Mucosa of gallbladder (tissue), 1 donor: ENCODE data around the gene ANAPC10. TPM values are rescaled to one million over a fixed set of nuclear protein-coding genes. Genes with fewer than 3 reads are reported as not detected.
"Not testable (repeated sequence)": the region's sequence is repeated elsewhere in the genome, so short reads cannot be mapped to it uniquely, and the experiment has no call there.

Source experiments
- DNase-seq: peaks from one replicate; pipeline ENCODE4 v3.0.0-alpha.2; 2020; ENCODE audit warnings: low spot score
- total RNA-seq: library from RNA; stranded (reverse); gene quantifications from one replicate; pipeline ENCODE4 v1.2.1, GENCODE V29; 2021
- donor health status: DM: no; HTN: no; CAD: no.

The ANAPC10 gene
- total RNA-seq, 1 donor from 2014 or later, result 13.6 TPM

DNA sequence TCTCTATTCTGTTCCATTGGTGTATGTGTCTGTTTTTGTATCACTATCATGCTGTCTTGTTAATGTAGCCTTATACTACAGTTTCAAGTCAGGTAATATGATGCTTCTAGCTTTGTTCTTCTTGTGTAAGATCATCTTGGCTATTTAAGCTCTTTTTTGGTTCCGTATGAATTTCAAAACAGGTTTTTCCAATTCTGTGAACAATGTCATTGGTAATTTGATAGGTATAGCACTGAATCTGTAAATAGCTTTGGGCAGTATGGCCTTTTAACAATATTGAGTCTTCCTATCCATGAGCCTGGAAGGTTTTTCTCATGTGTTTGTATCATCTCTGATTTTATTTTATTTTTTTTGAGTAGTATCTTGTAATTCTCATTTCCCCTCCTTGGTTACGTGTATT, 94.3 kb downstream of the ANAPC10 start:
- DNase-seq, result no peak

DNA sequence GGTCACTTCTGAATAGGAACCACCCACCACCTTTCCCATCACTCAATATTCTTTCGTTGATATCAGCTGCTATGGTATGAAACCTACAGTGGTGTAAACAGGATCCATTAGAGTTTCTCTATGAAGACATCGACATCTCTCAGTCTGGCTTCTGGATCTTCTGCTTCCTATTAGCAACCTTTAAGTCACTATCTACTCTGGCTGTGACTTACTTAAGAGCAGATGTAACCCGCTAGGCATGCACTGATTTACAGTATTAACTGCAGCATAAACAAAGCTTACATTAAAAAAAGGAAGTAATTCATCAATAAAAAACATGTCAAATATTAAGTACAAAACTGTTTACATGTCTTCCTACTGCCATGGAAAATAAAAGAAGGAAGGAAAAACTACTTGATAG, 96.4 kb downstream of the ANAPC10 start:
- no peak for DNase-seq

DNA sequence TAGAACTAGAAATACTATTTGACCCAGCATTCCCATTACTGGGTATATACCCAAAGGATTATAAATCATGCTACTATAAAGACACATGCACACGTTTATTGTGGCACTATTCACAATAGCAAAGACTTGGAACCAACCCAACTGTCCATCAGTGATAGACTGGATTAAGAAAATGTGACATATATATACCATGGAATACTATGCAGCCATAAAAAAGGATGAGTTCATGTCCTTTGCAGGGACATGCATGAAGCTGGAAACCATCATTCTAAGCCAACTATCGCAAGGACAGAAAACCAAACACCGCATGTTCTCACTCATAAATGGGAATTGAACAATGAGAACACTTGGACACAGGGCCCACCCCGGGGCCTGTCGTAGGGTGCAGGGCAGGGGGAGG, 97.3 kb downstream of the ANAPC10 start:
- not testable (repeated sequence) for DNase-seq

DNA sequence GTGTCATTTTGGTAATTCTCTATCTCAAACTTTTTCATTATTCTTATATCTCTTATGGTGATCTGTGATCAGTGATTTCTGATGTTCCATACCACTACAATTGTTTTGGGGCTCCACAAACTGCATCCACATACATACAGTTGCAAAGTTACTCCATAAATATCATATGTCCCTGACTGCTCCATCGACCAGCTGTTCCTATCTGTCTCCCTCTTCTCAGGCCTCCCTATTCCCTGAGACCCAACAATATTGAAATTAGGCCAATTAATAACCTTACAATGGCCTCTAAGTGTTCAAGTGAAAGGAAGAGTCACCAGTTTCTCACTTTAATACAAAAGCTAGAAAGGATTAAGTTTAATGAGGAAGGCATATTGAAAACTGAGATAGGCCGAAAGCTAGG, 108.7 kb downstream of the ANAPC10 start:
- no peak for DNase-seq

DNA sequence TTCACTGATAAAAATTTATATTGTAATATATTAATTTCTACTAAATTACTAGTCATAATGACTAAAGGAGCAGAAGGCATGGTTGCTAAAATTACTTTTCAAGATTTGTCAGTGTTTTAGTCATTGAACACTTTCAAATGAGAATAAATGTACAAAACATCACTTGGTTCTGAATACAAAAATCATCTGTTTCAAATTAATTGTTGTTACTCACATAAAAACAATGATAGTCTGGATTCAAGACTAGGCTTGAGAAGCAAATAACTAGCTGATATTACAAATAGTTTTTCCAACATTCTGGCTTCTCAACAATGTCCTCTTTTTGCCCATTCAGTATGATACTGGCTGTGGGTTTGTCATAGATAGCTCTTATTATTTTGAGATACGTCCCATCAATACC, 112.5 kb downstream of the ANAPC10 start:
- DNase-seq, result no peak

DNA sequence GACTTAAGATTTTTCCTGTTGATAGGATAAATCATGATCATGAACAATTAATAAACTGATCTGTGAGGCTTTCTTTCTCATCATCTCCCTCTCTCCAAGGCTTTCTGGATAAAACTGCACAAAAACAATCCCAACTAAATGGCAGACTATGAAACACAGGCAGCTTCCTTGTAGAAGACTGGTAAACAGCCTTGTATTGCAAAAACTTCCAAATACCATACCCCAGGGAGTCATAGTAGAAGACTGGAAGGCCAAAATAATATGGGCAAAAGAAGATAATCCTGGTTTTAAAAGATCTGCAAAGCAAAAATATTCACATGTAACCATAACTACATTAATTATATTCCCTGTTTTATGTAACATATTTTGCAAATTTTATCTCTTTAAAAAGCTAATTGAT, 113.0 kb downstream of the ANAPC10 start:
- DNase-seq, result no peak

DNA sequence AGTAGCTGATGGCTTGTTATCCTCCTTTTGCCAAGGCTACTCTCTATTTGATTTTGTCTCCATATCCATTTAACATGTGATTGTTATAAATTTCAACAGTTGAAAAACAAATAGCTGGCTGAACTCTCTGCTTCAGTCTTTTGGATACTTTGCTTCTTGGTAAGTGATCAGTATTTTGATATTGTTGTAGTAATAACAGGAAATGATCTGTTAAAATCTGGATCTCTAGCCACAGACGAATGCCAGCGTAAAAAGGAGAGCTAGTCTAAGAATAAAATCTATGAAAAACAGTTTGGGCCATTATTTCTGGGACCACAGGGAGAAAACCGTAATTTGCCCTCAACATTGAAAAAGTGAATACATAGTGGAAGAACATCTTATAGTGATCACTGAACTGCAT, 113.8 kb downstream of the ANAPC10 start:
- DNase-seq, result no peak

DNA sequence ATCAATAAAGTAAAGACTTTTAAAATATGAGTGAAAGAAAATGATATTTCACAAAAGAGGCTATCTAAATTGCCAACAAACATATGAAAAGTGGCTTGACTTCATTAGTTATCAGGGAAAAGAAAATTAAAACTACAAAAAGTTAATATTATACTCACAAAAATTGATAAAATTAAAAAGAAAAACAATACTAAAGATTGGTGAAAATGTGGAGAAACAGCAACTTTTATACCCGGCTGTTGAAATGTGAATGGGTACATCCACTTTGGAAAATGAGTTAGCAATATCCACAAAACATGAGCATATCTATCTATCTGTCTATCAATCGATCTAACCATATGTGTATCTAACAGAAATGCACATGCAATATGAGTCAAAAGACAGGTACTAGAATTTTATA, 122.3 kb downstream of the ANAPC10 start:
- no peak for DNase-seq

DNA sequence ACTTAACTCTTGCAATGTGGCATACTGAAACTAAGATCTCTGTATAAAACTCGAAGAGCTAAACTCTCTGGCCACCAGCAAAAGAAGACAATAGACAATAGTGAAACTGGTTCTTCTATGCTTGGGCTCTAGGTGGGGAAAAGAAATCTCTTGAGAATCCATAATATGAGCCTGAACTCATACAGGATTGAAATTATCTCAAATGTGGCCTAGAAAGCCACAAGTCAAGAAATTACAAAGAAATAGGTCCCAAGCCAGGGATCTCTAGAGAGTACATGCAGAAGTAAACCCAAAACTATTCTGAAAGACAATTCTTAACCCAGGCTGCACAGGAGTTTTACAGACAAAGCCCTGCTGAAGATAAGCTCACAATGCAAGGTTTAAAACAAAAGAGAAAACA, 127.4 kb downstream of the ANAPC10 start:
- DNase-seq, result no peak

DNA sequence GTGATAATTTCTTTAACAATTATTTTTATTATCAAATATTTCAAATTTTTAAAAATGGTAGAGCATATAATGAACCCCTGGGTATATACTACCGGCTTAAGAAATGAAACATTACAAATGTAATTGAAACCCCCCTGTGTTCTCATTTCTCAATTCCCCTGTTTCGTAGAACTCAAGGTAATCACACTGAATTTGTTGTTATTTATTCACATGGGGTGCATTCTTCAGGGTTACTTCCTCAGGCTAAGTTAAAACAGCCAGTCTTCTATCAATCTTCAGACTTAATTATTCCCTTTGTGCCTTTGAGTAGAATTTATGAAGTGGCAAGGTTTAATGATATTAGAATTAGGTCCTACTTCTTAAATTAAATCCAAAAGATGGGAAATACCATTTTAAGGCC, 128.2 kb downstream of the ANAPC10 start:
- no peak for DNase-seq

DNA sequence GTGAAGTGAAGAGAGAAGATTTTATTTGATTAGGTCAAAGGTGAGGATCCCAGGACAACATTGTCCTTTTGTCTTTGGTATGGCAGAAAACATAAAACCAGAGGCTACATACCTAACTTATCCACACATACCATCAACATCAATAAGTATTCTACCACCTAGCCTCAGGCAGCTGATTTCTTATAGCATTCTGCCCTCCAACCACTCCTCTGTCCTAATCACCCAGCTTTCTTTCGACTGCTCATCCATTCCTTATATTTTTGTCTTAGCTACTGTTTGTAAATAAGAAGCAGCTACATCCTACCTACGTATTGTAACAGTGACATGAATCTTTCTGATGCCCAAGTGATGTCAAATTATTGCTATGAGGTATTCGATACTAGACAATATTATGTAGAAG, 129.4 kb downstream of the ANAPC10 start:
- DNase-seq, result no peak

DNA sequence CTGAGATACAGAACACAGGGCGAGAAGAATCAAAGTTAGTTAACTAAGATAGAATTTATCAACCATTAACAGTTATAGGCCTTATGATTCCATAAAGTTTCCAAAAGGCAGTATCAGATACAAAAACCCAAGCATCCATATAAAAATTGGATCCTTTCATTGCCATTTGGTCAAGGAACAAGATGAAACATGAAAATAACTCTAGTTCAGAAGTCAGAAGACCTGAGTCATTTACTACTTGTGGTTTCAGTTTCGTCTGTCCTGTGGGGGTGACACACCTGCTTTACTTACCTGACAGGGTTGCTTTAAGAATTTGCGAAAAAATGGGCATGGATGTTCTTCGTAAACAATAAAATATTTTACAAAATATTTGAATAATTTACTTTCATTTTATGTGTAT, 130.8 kb downstream of the ANAPC10 start:
- no peak for DNase-seq

DNA sequence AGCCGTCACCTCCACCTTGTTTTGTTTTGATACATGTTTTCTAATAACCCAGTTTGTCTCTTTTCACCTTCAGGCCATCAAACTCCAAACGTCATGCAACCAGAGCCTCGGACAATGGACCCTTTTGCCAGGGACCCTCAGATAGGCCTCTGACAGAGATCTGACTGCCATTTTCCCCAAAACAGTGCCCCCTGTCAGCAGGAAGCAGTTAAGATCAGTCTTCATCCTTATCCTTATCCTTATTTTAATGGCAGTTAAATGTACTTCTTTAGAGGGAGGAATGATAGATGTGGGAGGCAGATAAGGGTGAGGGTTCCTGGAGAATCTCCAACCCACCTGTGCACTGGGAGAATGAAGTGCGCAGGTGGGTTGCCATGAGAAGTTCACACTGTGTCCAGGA, 135.7 kb downstream of the ANAPC10 start:
- no peak for DNase-seq

DNA sequence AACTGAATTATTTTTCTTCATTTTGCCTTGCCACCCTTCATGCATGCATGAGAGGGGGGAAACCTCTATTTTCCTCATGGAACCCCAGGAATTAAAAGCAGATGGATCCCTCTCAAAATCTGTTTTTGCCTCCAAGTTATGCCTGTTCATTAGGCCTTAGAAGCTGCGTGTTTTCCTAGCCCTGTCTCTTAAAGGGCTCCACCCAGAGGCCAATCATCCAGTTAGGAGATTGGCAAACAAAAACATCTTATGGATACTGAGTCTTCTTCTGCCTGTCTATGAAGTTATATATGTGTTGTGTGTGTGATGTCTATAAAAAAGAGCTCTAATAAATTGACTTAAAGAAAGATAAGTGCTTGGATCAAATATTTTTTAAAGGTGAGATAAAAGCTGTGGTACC, 142.9 kb downstream of the ANAPC10 start:
- no peak for DNase-seq

DNA sequence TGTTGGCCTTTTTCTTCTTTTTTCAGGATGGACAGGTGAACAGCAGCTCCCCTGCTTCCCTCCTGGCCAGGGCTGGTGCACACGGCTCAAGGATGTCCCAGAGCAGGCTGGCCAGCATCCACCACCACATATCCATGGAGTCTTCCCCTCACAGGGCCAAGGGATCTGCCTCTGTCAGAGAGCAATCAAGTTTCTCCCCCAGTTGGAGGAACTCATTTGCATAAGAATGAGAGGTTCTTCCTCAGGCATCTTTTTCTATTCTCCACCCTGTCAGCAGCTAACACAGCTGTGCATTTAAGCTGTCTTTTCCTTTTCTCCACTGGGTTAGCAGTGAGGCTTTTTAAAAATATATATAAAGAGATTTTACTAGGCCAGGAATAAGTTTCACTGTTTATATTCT, 143.8 kb downstream of the ANAPC10 start:
- DNase-seq, result no peak

DNA sequence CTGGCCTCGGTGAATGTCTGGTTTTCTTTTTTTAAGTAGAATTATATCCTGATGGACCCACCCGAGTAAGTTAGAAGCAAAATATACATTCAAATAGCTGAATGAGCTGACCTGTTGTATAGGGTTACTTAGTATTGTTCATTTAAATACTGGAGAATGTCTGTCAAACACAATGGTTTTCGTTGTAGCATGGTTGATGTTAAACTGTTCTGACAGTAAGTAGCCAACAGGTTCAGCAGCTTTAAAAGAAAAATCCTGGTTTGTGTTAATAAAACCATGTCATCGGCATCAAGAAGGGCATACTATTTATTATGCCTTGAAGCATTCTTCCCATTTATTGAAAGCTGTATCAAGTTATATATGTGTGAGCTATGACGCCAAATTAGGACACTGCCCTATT, 149.6 kb downstream of the ANAPC10 start:
- DNase-seq, result no peak

DNA sequence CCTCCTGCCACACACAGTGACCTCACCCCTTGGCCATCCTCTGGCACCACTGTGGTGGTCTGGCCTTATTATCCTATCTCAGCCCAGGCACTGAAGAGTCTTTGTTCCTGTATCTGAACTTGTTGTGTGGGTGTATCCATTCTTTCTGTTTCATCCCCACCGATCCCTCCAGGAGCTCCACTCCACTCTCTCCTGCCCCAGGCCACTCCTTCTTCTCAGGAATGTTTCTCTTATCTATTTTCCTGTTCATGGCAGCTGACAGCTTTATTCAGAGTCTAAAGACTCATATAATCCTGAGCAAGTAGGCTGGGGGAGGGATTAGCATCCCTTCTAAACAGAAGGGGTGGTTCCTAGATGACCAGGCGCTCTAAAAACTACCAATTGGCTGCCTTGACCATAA, 150.0 kb downstream of the ANAPC10 start:
- DNase-seq, result no peak

Other genes with a start within 250 kb of the ANAPC10 start
- gene ABCE1, start 115 bp upstream of the ANAPC10 start, total RNA-seq, result 33.6 TPM
- gene OTUD4, start 82.4 kb upstream of the ANAPC10 start, total RNA-seq, result 28.5 TPM